Panc1 (cell line): ENCODE data around the gene NACA2. TPM values are rescaled to one million over a fixed set of nuclear protein-coding genes. Genes with fewer than 3 reads are reported as not detected.

Source experiments
- ATAC-seq: fragments of 200-7000 bp; cut with Tn5 transposase; 2 replicates; pipeline ENCODE4 v1.9.1; 2020; ENCODE audit warnings: mild to moderate bottlenecking, moderate library complexity
- BruUV-seq: library from RNA; stranded (reverse); fragments of 400-500 nt; replicated peaks from 2 replicates; lab custom pipeline; 2021; lab: Mats Ljungman, UMichigan
- CTCF ChIA-PET: fragments of 300-600 bp; sonication (Branson Sonifier 250); formaldehyde crosslinking; loops from one replicate; lab custom pipeline; 2022; ENCODE audit warnings: antibody characterized with exemption; lab: Charles Lee
- POLR2A ChIA-PET: fragments of 300-600 bp; sonication (Branson Sonifier 250); formaldehyde crosslinking; loops from one replicate; lab custom pipeline; 2022; ENCODE audit warnings: antibody characterized with exemption; lab: Charles Lee
- DNase-seq: peaks from one replicate; pipeline ENCODE4 v3.0.0-alpha.2; 2010; ENCODE audit warnings: low read depth, low spot score
- H3K27ac ChIP-seq: 2 replicates; pipeline ENCODE4 v1.5.1; 2011; ENCODE audit warnings: mild to moderate bottlenecking, low read length, inconsistent platforms
- H3K27me3 ChIP-seq: fragments of 200-500 bp; sonication (Bioruptor generic); 2 replicates; pipeline ENCODE4 v1.6.0; 2014; ENCODE audit warnings: low read length, inconsistent platforms; ENCODE audit not compliant: control insufficient read depth, insufficient read depth
- H3K36me3 ChIP-seq: fragments of 200-500 bp; sonication (Bioruptor generic); 2 replicates; pipeline ENCODE4 v1.5.1; 2014; ENCODE audit warnings: inconsistent platforms, mild to moderate bottlenecking, low read length, moderate library complexity; ENCODE audit not compliant: control insufficient read depth, insufficient read depth
- H3K4me1 ChIP-seq: 2 replicates; pipeline ENCODE4 v1.5.1; 2011; ENCODE audit warnings: inconsistent platforms, mild to moderate bottlenecking, low read length, moderate library complexity; ENCODE audit not compliant: control insufficient read depth, insufficient read depth
- H3K4me3 ChIP-seq, 2 experiments: 2 replicates each; pipeline ENCODE4 v1.5.1; 2011 to 2012; ENCODE audit warnings: low read depth in 2 of 2, low read length in 2 of 2, mild to moderate bottlenecking in 2 of 2, inconsistent platforms in 1 of 2, moderate library complexity in 1 of 2
- H3K9me3 ChIP-seq: fragments of 200-500 bp; sonication (Bioruptor generic); 2 replicates; pipeline ENCODE4 v1.5.1; 2014; ENCODE audit warnings: low read depth, mild to moderate bottlenecking, inconsistent platforms, low read length, moderate library complexity; ENCODE audit not compliant: control insufficient read depth, insufficient read depth
- POLR2AphosphoS5 ChIP-seq: IDR thresholded peaks from 2 replicates; pipeline ENCODE4 v1.6.1; 2012; ENCODE audit warnings: mild to moderate bottlenecking, low read depth, low read length, moderate library complexity
- SIN3A ChIP-seq: IDR thresholded peaks from 2 replicates; pipeline ENCODE4 v1.6.1; 2012; ENCODE audit warnings: low read depth, mild to moderate bottlenecking, low read length, moderate library complexity, borderline replicate concordance; ENCODE audit not compliant: insufficient read depth
- TCF7L2 ChIP-seq: IDR thresholded peaks from 2 replicates; pipeline ENCODE4 v1.6.1; 2011; ENCODE audit warnings: mild to moderate bottlenecking, low read depth, low read length, inconsistent platforms
- in situ Hi-C: cut with HindIII; loops from 2 replicates; pipeline ENCODE4 v1.10.0; 2016; ENCODE audit warnings: low sequenced_read_pairs, low pct_unique_long_range_greater_than_20kb
- intact Hi-C: fragments of 100-400 bp; cut with micrococcal nuclease; formaldehyde crosslinking; loops from one replicate; pipeline ENCODE4 v1.10.0; 2022; ENCODE audit not compliant: unreplicated experiment
- total RNA-seq: library from RNA; stranded (reverse); gene quantifications from one replicate; pipeline ENCODE4 v1.2.1, GENCODE V29; 2021; ENCODE audit not compliant: unreplicated experiment
- TF ChIP-seq, protein P1 (sequence below), 2 experiments: IDR thresholded peaks; 2 replicates each; pipeline ENCODE4 v1.6.1; 2011 to 2012; ENCODE audit warnings: low read depth in 2 of 2, control low read depth in 1 of 2, low read length in 1 of 2, mild to moderate bottlenecking in 1 of 2, moderate library complexity in 1 of 2; ENCODE audit not compliant: insufficient read depth in 1 of 2
- TF ChIP-seq, protein P2 (sequence below): fragments of 450-650 bp; IDR thresholded peaks from 2 replicates; pipeline ENCODE4 v1.5.1; 2017; ENCODE audit warnings: mild to moderate bottlenecking

NACA2 gene
- total RNA-seq, 1 experiment from 2014 or later = not detected

DNA sequence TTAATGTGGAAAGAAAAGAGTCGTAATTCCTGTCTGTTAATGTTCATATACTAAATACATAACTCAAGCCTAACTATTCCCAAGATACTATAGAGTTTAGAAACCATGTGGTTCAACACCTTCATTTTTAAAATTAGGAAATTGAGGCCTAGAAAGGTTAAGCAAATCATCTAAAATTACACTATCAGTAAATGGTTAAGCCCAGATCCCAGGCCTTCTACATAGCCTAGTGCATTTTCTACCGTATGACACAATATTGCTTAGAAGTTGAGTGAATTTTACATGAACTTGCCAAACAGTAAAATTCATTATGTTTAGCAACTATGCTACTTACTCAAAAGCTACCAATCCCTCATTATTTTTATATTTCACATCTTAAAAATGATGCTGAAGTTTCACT is 6.8 kb downstream of the NACA2 start:
- H3K36me3 ChIP-seq = no peaks in the 10 kb centered on the region
- H3K27ac ChIP-seq = no peak overlapping the region
- POLR2A ChIA-PET = no interaction called here
- peaks cover 7% of the 10 kb centered on the region; the same call in 1 of the 2 replicates for H3K27me3 ChIP-seq
- H3K4me1 ChIP-seq = 0 out of 2 replicates have a peak, but pooled peaks cover 4% of the 10 kb centered on the region
- TF ChIP-seq SIN3A = no peak
- TF ChIP-seq POLR2AphosphoS5 = no peak
- TF ChIP-seq, protein P1, sequence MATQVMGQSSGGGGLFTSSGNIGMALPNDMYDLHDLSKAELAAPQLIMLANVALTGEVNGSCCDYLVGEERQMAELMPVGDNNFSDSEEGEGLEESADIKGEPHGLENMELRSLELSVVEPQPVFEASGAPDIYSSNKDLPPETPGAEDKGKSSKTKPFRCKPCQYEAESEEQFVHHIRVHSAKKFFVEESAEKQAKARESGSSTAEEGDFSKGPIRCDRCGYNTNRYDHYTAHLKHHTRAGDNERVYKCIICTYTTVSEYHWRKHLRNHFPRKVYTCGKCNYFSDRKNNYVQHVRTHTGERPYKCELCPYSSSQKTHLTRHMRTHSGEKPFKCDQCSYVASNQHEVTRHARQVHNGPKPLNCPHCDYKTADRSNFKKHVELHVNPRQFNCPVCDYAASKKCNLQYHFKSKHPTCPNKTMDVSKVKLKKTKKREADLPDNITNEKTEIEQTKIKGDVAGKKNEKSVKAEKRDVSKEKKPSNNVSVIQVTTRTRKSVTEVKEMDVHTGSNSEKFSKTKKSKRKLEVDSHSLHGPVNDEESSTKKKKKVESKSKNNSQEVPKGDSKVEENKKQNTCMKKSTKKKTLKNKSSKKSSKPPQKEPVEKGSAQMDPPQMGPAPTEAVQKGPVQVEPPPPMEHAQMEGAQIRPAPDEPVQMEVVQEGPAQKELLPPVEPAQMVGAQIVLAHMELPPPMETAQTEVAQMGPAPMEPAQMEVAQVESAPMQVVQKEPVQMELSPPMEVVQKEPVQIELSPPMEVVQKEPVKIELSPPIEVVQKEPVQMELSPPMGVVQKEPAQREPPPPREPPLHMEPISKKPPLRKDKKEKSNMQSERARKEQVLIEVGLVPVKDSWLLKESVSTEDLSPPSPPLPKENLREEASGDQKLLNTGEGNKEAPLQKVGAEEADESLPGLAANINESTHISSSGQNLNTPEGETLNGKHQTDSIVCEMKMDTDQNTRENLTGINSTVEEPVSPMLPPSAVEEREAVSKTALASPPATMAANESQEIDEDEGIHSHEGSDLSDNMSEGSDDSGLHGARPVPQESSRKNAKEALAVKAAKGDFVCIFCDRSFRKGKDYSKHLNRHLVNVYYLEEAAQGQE (IDR thresholded peaks at IDR 0.05; ENCODE audit: insufficient read depth in 1 of 2, low read depth in 2 of 2, low read length in 1 of 2) = no peak
- no peak for TF ChIP-seq TCF7L2
- TF ChIP-seq, protein P2, sequence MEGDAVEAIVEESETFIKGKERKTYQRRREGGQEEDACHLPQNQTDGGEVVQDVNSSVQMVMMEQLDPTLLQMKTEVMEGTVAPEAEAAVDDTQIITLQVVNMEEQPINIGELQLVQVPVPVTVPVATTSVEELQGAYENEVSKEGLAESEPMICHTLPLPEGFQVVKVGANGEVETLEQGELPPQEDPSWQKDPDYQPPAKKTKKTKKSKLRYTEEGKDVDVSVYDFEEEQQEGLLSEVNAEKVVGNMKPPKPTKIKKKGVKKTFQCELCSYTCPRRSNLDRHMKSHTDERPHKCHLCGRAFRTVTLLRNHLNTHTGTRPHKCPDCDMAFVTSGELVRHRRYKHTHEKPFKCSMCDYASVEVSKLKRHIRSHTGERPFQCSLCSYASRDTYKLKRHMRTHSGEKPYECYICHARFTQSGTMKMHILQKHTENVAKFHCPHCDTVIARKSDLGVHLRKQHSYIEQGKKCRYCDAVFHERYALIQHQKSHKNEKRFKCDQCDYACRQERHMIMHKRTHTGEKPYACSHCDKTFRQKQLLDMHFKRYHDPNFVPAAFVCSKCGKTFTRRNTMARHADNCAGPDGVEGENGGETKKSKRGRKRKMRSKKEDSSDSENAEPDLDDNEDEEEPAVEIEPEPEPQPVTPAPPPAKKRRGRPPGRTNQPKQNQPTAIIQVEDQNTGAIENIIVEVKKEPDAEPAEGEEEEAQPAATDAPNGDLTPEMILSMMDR = no peak
- H3K9me3 ChIP-seq = no peaks in the 10 kb centered on the region
- intact Hi-C loops = no loop called here
- CTCF ChIA-PET = no interaction called here
- no TSS peak for BruUV-seq
- ATAC-seq = no peak
- H3K4me3 ChIP-seq = no peak overlapping the region
- DNase-seq = no peak
- in situ Hi-C loops = no loop called here

- DNase-seq (no peak), ATAC-seq (no peak)
- intact Hi-C loops = no loop called here
- Histone ChIP-seq H3K36me3 (no peaks in the 10 kb centered on the region), H3K4me1 (0 out of 2 replicates have a peak, but pooled peaks cover 4% of the 10 kb centered on the region), H3K9me3 (no peaks in the 10 kb centered on the region), H3K27ac (no peak overlapping the region), H3K4me3 (no peak overlapping the region), H3K27me3 (peaks cover 5% of the 10 kb centered on the region; the same call in 1 of the 2 replicates)
- TF ChIP-seq TCF7L2 (no peak), SIN3A (no peak)
- in situ Hi-C loops = no loop called here
- no TSS peak for BruUV-seq
- CTCF ChIA-PET = interaction anchor here (0.5 to 1.1 kb wide), 3 partner anchors 9 to 172 kb away, joined by 4 to 7 read pairs (median 4); no protein-coding TSS in a partner anchor
- POLR2A ChIA-PET = no interaction called here
These were observed 7.3 kb downstream of the NACA2 start for GRCh38 chr17:61583660-61584264.

DNA sequence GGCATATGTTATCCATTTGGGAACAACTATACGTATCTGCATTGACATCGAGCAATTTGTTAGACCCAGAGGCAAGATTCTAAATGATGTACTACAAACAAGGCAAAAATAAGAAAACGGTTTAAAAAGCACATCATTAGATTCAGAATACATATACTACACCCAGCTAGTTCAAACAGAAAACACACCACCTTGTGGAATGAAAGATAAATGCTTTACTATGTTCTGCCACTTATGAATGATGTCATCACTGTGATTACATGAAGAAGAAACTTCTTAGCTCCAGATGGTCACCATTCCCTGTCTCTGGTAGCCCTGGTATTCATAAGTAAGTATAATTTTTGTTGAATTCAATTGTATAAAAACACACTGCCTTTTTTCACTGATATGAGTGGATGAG is 7.8 kb downstream of the NACA2 start:
- POLR2A ChIA-PET = no interaction called here
- 0 out of 2 replicates have a peak, but pooled peaks cover 4% of the 10 kb centered on the region for H3K4me1 ChIP-seq
- BruUV-seq = no TSS peak
- H3K4me3 ChIP-seq = no peak overlapping the region
- no peak for DNase-seq
- H3K27me3 ChIP-seq = no peaks in the 10 kb centered on the region
- in situ Hi-C loops (no loop called here), intact Hi-C loops (no loop called here)
- peak; percentile 91 for ATAC-seq
- H3K27ac ChIP-seq = no peak overlapping the region
- H3K36me3 ChIP-seq = no peaks in the 10 kb centered on the region
- CTCF ChIA-PET = interaction anchor here (0.5 to 1.1 kb wide), 3 partner anchors 9 to 171 kb away, joined by 4 to 7 read pairs (median 4); no protein-coding TSS in a partner anchor
- TF ChIP-seq, protein P2 = peak; percentile 56; the same call in 1 of the 2 replicates
- no peak for TF ChIP-seq POLR2AphosphoS5
- H3K9me3 ChIP-seq = no peaks in the 10 kb centered on the region
